HL-60 (cell line): ENCODE measurements around the gene DROSHA.

Experiments used
- CTCF ChIP-seq: IDR thresholded peaks from one replicate; pipeline ENCODE4 v1.5.1; 2011; ENCODE audit warnings: low read length, control low read depth, inconsistent platforms; ENCODE audit not compliant: insufficient read depth
- GABPA ChIP-seq: IDR thresholded peaks from 2 replicates; pipeline ENCODE4 v1.6.1; 2012; ENCODE audit warnings: low read depth

- no peak for TF ChIP-seq CTCF
- no peak for TF ChIP-seq GABPA
Measured at GRCh38 chr5:31415009-31415923, 116.6 kb downstream of the DROSHA start.
